Thoracic aorta (tissue), 2 donors: ENCODE results near the gene SRC. TPM values are rescaled to one million over a fixed set of nuclear protein-coding genes. Genes with fewer than 3 reads are reported as not detected.

ENCODE experiments used
- ATAC-seq: fragments of 150-250 bp; one replicate; pipeline ENCODE4 v1.8.0; 2017; ENCODE audit warnings: low read depth; ENCODE audit not compliant: insufficient number of reproducible peaks, low FRiP score
- DNase-seq: peaks from one replicate; pipeline ENCODE4 v3.0.0-alpha.2; 2020; ENCODE audit warnings: low spot score
- H3K27ac ChIP-seq, 2 donors: fragments of 200-600 bp; sonication (generic); 1 replicate in 1 of 2; 2 replicates in 1 of 2; pipeline ENCODE4 v1.5.1; 2016; ENCODE audit warnings: mild to moderate bottlenecking in 2 of 2, moderate library complexity in 2 of 2
- H3K27me3 ChIP-seq: fragments of 200-600 bp; sonication (generic); replicated peaks from 2 replicates; pipeline ENCODE4 v1.6.0; 2016; ENCODE audit warnings: mild to moderate bottlenecking; ENCODE audit not compliant: insufficient read depth
- H3K36me3 ChIP-seq: fragments of 200-600 bp; sonication (generic); one replicate; pipeline ENCODE4 v1.5.1; 2016
- H3K4me1 ChIP-seq, 2 donors: fragments of 200-600 bp; sonication (generic); 1 replicate in 1 of 2; 2 replicates in 1 of 2; pipeline versions ENCODE4 v1.5.1 to v1.6.0; 2016; ENCODE audit warnings: low read depth in 2 of 2, mild to moderate bottlenecking in 1 of 2; ENCODE audit not compliant: control insufficient read depth in 1 of 2
- H3K4me3 ChIP-seq: fragments of 200-600 bp; sonication (generic); 2 replicates; pipeline ENCODE4 v1.5.1; 2016; ENCODE audit warnings: mild to moderate bottlenecking
- H3K9me3 ChIP-seq: fragments of 200-600 bp; sonication (generic); 2 replicates; pipeline ENCODE4 v1.5.1; 2016
- total RNA-seq, 2 donors: library from RNA; depleted of rRNA; stranded (reverse); fragments of >200 nt; gene quantifications; one replicate each; pipeline versions ENCODE4 v1.1.0 to v1.2.3, GENCODE V29; 2016
- TF ChIP-seq, protein P1 (sequence below): fragments of 200-600 bp; sonication (generic); IDR thresholded peaks from one replicate; pipeline ENCODE4 v1.5.1; 2019; ENCODE audit warnings: antibody characterized with exemption

Gene SRC
- total RNA-seq, 2 donors from 2014 or later, result 80.3 to 89.0 TPM

DNA sequence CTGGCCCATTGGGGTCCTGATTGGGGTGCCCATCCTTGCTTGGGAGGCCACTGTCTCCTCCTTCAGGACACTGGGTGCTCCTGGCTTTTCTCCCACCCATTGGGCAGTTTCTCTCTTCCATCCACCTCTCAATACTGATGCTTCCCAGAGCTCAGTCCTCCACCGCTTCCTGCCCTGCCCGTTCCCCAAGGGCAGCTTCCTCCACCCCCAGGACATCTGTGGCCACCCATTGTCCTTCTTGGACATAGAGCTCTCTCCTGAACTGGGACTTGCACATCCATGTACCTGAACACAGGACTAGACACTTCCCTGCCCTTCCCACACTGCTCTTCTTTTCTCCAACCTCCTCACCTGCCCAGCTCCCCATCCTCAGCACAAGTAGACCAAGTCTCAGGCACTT is 105.7 kb downstream of the SRC start:
- no peak for ATAC-seq
- Histone ChIP-seq H3K27ac (no peak overlapping the region), H3K36me3 (no peaks in the 10 kb centered on the region), H3K9me3 (peaks cover 6% of the 10 kb centered on the region), H3K4me3 (no peak overlapping the region), H3K27me3 (no peaks in the 10 kb centered on the region), H3K4me1 (no peaks in the 10 kb centered on the region)
- TF ChIP-seq, protein P1, sequence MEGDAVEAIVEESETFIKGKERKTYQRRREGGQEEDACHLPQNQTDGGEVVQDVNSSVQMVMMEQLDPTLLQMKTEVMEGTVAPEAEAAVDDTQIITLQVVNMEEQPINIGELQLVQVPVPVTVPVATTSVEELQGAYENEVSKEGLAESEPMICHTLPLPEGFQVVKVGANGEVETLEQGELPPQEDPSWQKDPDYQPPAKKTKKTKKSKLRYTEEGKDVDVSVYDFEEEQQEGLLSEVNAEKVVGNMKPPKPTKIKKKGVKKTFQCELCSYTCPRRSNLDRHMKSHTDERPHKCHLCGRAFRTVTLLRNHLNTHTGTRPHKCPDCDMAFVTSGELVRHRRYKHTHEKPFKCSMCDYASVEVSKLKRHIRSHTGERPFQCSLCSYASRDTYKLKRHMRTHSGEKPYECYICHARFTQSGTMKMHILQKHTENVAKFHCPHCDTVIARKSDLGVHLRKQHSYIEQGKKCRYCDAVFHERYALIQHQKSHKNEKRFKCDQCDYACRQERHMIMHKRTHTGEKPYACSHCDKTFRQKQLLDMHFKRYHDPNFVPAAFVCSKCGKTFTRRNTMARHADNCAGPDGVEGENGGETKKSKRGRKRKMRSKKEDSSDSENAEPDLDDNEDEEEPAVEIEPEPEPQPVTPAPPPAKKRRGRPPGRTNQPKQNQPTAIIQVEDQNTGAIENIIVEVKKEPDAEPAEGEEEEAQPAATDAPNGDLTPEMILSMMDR, result no peak
- DNase-seq, result no peak

DNA sequence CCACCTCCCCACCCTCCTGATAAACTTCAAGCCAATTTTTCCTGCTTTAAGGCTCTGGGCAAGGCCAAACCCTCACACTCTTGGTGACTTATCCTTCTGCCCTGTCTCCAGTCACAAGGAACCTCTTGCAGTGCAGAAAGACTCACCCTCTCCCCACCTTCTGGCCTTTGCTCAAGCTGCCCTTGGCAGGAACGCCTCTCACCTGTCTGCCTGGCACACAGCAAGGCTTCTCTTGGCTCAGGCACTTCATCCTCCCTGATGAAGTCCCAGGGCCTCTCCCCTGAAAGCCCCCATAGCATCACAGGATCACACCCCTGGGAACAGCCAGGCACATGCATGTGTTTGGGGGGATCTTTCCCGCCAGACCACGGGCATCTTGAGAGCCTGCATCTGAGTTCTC is 106.3 kb downstream of the SRC start:
- Histone ChIP-seq H3K27ac (no peak overlapping the region), H3K9me3 (peaks cover 6% of the 10 kb centered on the region), H3K4me3 (no peak overlapping the region), H3K27me3 (no peaks in the 10 kb centered on the region), H3K36me3 (no peaks in the 10 kb centered on the region), H3K4me1 (no peaks in the 10 kb centered on the region)
- ATAC-seq, result no peak
- no peak for DNase-seq
- TF ChIP-seq, protein P1, result no peak

DNA sequence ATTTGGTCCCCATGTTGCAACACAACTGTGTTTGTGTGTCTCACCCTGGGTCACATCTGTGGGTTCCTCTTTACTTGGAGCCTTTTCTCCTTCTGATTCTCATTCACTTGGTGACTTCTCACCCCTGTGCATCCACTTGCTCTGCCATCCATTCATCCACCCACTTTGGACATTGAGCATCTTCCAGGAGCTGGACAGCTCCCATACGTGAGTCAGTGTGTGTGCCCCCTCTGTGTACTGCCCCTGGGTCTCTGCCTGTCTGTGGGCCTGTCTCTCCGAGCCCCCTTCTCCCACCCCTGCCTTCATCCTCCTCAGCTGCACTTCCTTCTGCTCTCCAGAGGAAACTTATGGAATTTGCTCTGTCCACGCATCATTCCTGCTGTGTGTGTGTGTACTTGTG is 107.3 kb downstream of the SRC start:
- no peaks in the 10 kb centered on the region for H3K27me3 ChIP-seq
- peaks cover 6% of the 10 kb centered on the region for H3K9me3 ChIP-seq
- no peaks in the 10 kb centered on the region for H3K4me1 ChIP-seq
- TF ChIP-seq, protein P1, result no peak
- H3K4me3 ChIP-seq, result no peak overlapping the region
- no peak for ATAC-seq
- DNase-seq, result no peak
- H3K36me3 ChIP-seq, result no peaks in the 10 kb centered on the region
- no peak overlapping the region for H3K27ac ChIP-seq

DNA sequence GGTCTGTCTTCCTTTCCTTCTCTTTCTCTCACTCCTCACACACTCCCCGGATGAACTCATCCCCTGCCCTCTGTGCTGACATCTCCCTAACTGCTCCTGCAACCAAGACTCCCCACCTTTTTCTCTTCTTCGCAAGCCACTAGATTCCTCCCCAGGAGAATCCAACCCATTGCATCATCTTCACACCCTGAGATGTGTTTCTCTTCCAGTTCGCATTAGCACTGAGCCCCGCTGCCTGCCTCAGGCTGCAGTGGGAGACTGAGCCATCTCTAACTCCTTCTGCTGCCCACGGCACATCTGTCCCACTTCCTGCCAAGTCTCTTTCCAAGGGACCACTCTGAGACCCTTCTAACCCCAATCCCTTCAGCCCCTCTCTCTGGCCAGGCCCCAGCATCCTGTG is 107.9 kb downstream of the SRC start:
- Histone ChIP-seq H3K36me3 (no peaks in the 10 kb centered on the region), H3K27me3 (no peaks in the 10 kb centered on the region), H3K4me1 (no peaks in the 10 kb centered on the region), H3K9me3 (peaks cover 6% of the 10 kb centered on the region), H3K4me3 (no peak overlapping the region), H3K27ac (no peak overlapping the region)
- TF ChIP-seq, protein P1, result no peak
- ATAC-seq (no peak), DNase-seq (no peak)

DNA sequence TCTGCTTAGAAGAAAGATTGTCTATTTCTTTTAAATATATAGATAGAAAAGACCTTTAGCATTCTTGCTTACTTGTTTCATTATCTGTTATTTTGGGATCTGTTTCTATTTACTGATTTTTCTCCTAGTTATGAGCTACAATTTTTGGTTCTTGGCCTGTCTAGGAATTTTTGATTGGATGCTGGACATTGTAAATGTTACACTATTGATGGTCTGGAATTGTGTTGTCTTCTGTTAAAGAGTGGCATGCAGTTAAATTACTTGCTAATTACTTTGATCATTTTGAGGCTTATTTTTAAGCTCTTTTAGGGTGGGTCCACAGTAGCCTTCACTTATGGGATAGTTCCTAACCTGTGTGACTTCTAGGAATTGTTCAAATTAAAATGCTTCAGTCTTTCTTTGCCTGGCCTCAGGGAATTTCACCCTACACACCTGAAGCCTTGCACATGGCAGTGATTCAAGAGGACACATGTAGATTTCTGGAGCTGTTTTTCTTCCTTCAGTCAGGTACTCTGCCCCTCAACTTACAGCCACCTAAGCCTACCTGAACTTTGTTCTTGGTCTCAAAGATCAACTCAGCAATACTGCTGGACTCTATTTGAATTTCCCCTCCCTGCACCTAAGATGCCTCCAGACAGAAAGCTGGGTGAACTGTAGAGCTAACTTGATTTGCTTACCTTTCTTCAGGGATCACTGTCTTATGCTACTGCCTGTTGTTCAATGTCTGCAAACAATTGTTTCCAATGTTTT is 108.9 kb downstream of the SRC start:
- TF ChIP-seq, protein P1, result no peak
- H3K27ac ChIP-seq, result no peak overlapping the region
- peaks cover 9% of the 10 kb centered on the region for H3K9me3 ChIP-seq
- no peaks in the 10 kb centered on the region for H3K4me1 ChIP-seq
- H3K27me3 ChIP-seq, result no peaks in the 10 kb centered on the region
- DNase-seq (no peak), ATAC-seq (no peak)
- no peaks in the 10 kb centered on the region for H3K36me3 ChIP-seq
- no peak overlapping the region for H3K4me3 ChIP-seq

Other genes starting within 250 kb of the SRC start
- 100 to 1,000 TPM; 128 to 156 TPM for gene RPN2, start 166.8 kb upstream of the SRC start, total RNA-seq
- gene MROH8, start 166.6 kb upstream of the SRC start, total RNA-seq, result 10 to 100 TPM in 1 of 2 donors, 1 to 10 TPM in 1; 1.6 to 12.7 TPM
- not detected for gene GHRH, start 84.3 kb upstream of the SRC start, total RNA-seq
- 10 to 100 TPM; 29.0 to 34.3 TPM for gene MANBAL, start 56.5 kb upstream of the SRC start, total RNA-seq
- gene NNAT, start 175.1 kb downstream of the SRC start, total RNA-seq, result under 1 TPM in 1 of 2 donors, not detected in 1; 0.81 TPM
- gene BLCAP, start 181.7 kb downstream of the SRC start, total RNA-seq, result 10 to 100 TPM; 28.4 to 42.0 TPM